Brain microvascular endothelial cell (primary cell): Measurements from ENCODE around the gene CHRNB1.

Source experiments
- DNase-seq: peaks from one replicate; pipeline ENCODE4 v3.0.0-alpha.2; 2020
- H3K27ac ChIP-seq: fragments of 250-450 bp; sonication (Bioruptor Pico); 2 replicates; pipeline ENCODE4 v1.5.1; 2020; ENCODE audit warnings: mild to moderate bottlenecking, moderate library complexity
- H3K27me3 ChIP-seq: fragments of 250-450 bp; sonication (Bioruptor Pico); replicated peaks from 2 replicates; pipeline ENCODE4 v1.5.1; 2020; ENCODE audit warnings: mild to moderate bottlenecking
- H3K36me3 ChIP-seq: fragments of 250-450 bp; sonication (Bioruptor Pico); replicated peaks from 2 replicates; pipeline ENCODE4 v1.5.1; 2020; ENCODE audit warnings: mild to moderate bottlenecking
- H3K4me3 ChIP-seq: 2 replicates; pipeline ENCODE4 v1.5.1; 2011; ENCODE audit warnings: low read depth, mild to moderate bottlenecking, control low read depth, low read length, moderate library complexity
- CTCF ChIP-seq: IDR thresholded peaks from 2 replicates; pipeline ENCODE4 v1.5.1; 2011; ENCODE audit warnings: low read depth, mild to moderate bottlenecking, moderate library complexity, low read length, control low read depth, inconsistent platforms; ENCODE audit errors: missing control alignments
- in situ Hi-C: cut with HindIII; loops from 2 replicates; pipeline ENCODE4 v1.10.0; 2017; ENCODE audit warnings: low sequenced_read_pairs, low pct_ligation_motif_present

Gene CHRNB1

GRCh38 chr17:7444682-7445618, at the start of gene CHRNB1:
Gene CHRNB1, plus strand, starts transcription at chr17:7445061. Its CDS starts 67 bp downstream, at chr17:7445128.
- Histone ChIP-seq H3K27me3 (peaks cover 24% of the 10 kb centered on the region), H3K27ac (no peak within 1 kb of the TSS), H3K4me3 (peak within 1 kb of the TSS; percentile 30), H3K36me3 (no peaks in the 10 kb centered on the region)
- in situ Hi-C loops: no loop called here
- peak; percentile 12 for TF ChIP-seq CTCF
- DNase-seq: no peak

- H3K27me3 ChIP-seq: no peaks in the 10 kb centered on the region
- no peak overlapping the region for H3K4me3 ChIP-seq
- H3K27ac ChIP-seq: no peak overlapping the region
- in situ Hi-C loops: no loop called here
- H3K36me3 ChIP-seq: peaks cover 16% of the 10 kb centered on the region
- no peak for TF ChIP-seq CTCF
- no peak for DNase-seq
Observed at GRCh38 chr17:7396147-7396546, 48.7 kb upstream of the CHRNB1 start.

- Histone ChIP-seq H3K27ac (no peak overlapping the region), H3K36me3 (no peaks in the 10 kb centered on the region), H3K4me3 (no peak overlapping the region), H3K27me3 (no peaks in the 10 kb centered on the region)
- in situ Hi-C loops: no loop called here
- no peak for DNase-seq
- TF ChIP-seq CTCF: no peak
Observed at GRCh38 chr17:7398612-7399011, 46.2 kb upstream of the CHRNB1 start.

GRCh38 chr17:7403043-7403726, 41.7 kb upstream of the CHRNB1 start:
- no peaks in the 10 kb centered on the region for H3K36me3 ChIP-seq
- H3K4me3 ChIP-seq: peak overlapping the region; percentile 83
- no peaks in the 10 kb centered on the region for H3K27me3 ChIP-seq
- in situ Hi-C loops: no loop called here
- DNase-seq: no peak
- no peak for TF ChIP-seq CTCF
- peak overlapping the region; percentile 51 for H3K27ac ChIP-seq

- Histone ChIP-seq H3K4me3 (peak overlapping the region; percentile 83), H3K27ac (peak overlapping the region; percentile 51), H3K27me3 (no peaks in the 10 kb centered on the region), H3K36me3 (peaks cover under 1% of the 10 kb centered on the region)
- TF ChIP-seq CTCF: no peak
- in situ Hi-C loops: no loop called here
- DNase-seq: no peak
Observed at GRCh38 chr17:7403727-7403976, 41.2 kb upstream of the CHRNB1 start.
